Fibroblast of villous mesenchyme (primary cell): ENCODE measurements around the gene PITX2. TPM values are rescaled to one million over a fixed set of nuclear protein-coding genes. Genes with fewer than 3 reads are reported as not detected.
A peak's percentile ranks its signal among the peaks of the same experiment; 100 is the strongest.
"Not testable (repeated sequence)": the region's sequence is repeated elsewhere in the genome, so short reads cannot be mapped to it uniquely, and the experiment has no call there.

Source experiments
- DNase-seq: peaks from one replicate; pipeline ENCODE4 v3.0.0-alpha.2; 2010; ENCODE audit warnings: low read depth
- H3K4me3 ChIP-seq: 2 replicates; pipeline ENCODE4 v1.5.1; 2011; ENCODE audit warnings: low read depth, mild to moderate bottlenecking, low read length
- total RNA-seq: library from RNA; depleted of rRNA; stranded (reverse); fragments of >200 nt; gene quantifications from 2 replicates; pipeline ENCODE4 v1.2.3, GENCODE V29; 2012
- TF ChIP-seq, protein P1 (sequence below): IDR thresholded peaks from 2 replicates; pipeline ENCODE4 v1.5.1; 2012; ENCODE audit warnings: low read depth, mild to moderate bottlenecking, low read length; ENCODE audit not compliant: insufficient read depth

The PITX2 gene
- total RNA-seq, 1 donor = 7.8 TPM

DNA sequence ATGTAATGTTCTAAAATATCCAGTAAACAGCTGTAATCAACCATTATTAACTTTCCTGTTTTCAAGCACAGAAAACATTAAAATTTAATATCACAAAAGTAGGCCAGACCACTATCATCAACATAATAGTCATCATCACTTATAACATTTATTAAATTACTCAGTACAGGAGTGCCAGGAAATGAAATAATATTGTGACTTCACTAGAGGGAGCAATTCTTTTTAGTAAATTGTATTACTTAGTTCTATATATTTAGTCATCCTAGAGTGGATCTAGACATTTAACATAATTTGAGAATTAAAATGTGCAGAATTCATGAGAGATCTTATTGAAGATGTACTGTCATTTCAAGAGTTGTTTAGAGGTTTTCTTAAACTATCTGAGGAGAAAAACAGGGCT lies 33.6 kb downstream of the PITX2 start:
- peak; percentile 15 for DNase-seq
- no peak overlapping the region for H3K4me3 ChIP-seq
- TF ChIP-seq, protein P1, sequence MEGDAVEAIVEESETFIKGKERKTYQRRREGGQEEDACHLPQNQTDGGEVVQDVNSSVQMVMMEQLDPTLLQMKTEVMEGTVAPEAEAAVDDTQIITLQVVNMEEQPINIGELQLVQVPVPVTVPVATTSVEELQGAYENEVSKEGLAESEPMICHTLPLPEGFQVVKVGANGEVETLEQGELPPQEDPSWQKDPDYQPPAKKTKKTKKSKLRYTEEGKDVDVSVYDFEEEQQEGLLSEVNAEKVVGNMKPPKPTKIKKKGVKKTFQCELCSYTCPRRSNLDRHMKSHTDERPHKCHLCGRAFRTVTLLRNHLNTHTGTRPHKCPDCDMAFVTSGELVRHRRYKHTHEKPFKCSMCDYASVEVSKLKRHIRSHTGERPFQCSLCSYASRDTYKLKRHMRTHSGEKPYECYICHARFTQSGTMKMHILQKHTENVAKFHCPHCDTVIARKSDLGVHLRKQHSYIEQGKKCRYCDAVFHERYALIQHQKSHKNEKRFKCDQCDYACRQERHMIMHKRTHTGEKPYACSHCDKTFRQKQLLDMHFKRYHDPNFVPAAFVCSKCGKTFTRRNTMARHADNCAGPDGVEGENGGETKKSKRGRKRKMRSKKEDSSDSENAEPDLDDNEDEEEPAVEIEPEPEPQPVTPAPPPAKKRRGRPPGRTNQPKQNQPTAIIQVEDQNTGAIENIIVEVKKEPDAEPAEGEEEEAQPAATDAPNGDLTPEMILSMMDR = no peak

GRCh38 chr4:110587666-110588285 lies 35.1 kb downstream of the PITX2 start:
- no peak overlapping the region for H3K4me3 ChIP-seq
- TF ChIP-seq, protein P1 = no peak

GRCh38 chr4:110586131-110586850 lies 36.6 kb downstream of the PITX2 start:
- H3K4me3 ChIP-seq = peak overlapping the region; percentile 27
- TF ChIP-seq, protein P1 = peak; percentile 62

More at GRCh38 chr4:110587666-110588285, 35.1 kb downstream of the PITX2 start:
- no peak for DNase-seq

DNA sequence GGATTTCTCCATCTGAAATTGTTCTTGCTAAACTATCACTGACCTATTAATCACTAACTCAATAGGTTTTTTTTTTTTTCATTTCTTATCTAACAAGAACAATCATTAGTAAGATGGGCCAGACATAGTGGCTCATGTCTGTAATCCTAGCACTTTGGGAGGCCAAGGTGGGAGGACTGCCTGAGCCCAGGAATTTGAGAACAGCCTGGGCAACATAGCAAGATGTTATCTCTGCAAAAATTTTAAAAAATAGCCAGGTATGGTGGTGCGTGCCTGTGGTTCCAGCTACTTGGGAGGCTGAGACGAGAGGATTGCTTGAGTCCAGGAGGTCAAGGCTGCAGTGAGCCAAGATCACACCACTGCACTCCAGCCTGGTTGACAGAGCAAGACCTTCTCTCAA lies 46.2 kb downstream of the PITX2 start:
- not testable (repeated sequence) for DNase-seq, H3K4me3 ChIP-seq

More at GRCh38 chr4:110586131-110586850, 36.6 kb downstream of the PITX2 start:
- DNase-seq = peak; percentile 66

Other genes starting within 250 kb of the PITX2 start
- 0.32 and 0.43 TPM in 2 replicates for gene ENPEP, start 146.9 kb downstream of the PITX2 start, total RNA-seq